Stimulated activated naive CD8-positive, alpha-beta T cell treated with anti-CD3 and anti-CD28 coated beads, Interleukin-15, Interleukin-2, amounts not matched to agents 100 U/mL and 50 U/mL, for 24 hours (primary cell): ENCODE results near the gene DDRGK1.
"Not testable (repeated sequence)": the region's sequence is repeated elsewhere in the genome, so short reads cannot be mapped to it uniquely, and the experiment has no call there.

Experiments used
- ATAC-seq: fragments of 150-1000 bp; cut with Tn5 transposase; one replicate; pipeline ENCODE4 v1.10.0; 2021
- DNase-seq: peaks from one replicate; pipeline ENCODE4 v3.0.0; 2021

Gene DDRGK1

GRCh38 chr20:3183896-3184612, 20.4 kb downstream of the DDRGK1 start:
- no peak for ATAC-seq
- no peak for DNase-seq

GRCh38 chr20:3182429-3182828, 22.1 kb downstream of the DDRGK1 start:
- DNase-seq, ATAC-seq: not testable (repeated sequence)

DNA sequence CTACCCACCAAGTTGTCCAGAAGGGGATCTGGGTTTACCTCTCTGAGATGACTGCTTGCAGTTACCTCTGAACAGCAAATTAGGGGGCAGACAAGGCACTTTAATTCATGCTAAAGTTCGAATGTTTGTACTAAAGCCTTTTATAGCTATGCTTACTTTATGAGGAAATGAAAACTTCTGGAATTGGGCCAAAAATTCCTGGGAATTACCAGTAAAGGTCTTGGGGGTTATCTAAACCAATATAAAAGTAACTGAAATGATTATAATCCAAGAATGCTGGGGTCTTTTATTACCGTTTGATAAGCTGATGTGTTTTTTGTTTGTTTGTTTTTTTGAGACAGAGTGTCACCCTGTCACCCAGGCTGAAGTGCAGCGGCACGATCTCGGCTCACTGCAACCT, 23.2 kb downstream of the DDRGK1 start:
- ATAC-seq: no peak
- DNase-seq: no peak

- no peak for ATAC-seq
- DNase-seq: no peak
Observed at GRCh38 chr20:3180319-3180718, 24.2 kb downstream of the DDRGK1 start.

- DNase-seq: no peak
- no peak for ATAC-seq
Observed at GRCh38 chr20:3177746-3178485, 26.6 kb downstream of the DDRGK1 start.

DNA sequence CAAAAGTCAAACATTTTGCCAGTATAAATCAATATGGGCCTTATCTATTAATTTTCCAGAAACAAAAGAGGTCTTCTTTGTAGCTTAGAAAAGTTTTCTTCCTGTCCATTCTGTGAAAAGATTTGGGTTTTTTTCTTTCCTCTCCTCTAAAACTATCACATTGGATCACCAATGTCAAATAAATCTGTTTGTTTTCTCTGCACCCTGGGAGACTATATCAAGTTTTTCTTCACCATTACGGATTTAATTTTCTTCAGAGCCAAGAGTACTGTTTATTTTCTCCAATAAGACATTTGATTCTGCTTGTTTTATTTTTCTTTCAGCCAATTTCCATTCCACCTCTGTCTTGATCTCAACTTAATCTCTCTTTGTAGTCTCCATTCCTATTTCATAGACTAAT, 29.2 kb downstream of the DDRGK1 start:
- no peak for DNase-seq
- ATAC-seq: no peak

- DNase-seq (no peak), ATAC-seq (no peak)
Observed at GRCh38 chr20:3174442-3175261, 29.8 kb downstream of the DDRGK1 start.

GRCh38 chr20:3173610-3174441, 30.7 kb downstream of the DDRGK1 start:
- ATAC-seq: peak; percentile 94
- peak; percentile 97 for DNase-seq

- DNase-seq (peak; percentile 83), ATAC-seq (peak; percentile 75)
Observed at GRCh38 chr20:3172933-3173609, 31.4 kb downstream of the DDRGK1 start, which contains the start of gene LZTS3. Gene LZTS3, minus strand, starts transcription at chr20:3173549. Its CDS starts 6,386 bp downstream, at chr20:3167163.

GRCh38 chr20:3172126-3172932, 32.2 kb downstream of the DDRGK1 start:
- ATAC-seq: no peak
- DNase-seq: no peak

DNA sequence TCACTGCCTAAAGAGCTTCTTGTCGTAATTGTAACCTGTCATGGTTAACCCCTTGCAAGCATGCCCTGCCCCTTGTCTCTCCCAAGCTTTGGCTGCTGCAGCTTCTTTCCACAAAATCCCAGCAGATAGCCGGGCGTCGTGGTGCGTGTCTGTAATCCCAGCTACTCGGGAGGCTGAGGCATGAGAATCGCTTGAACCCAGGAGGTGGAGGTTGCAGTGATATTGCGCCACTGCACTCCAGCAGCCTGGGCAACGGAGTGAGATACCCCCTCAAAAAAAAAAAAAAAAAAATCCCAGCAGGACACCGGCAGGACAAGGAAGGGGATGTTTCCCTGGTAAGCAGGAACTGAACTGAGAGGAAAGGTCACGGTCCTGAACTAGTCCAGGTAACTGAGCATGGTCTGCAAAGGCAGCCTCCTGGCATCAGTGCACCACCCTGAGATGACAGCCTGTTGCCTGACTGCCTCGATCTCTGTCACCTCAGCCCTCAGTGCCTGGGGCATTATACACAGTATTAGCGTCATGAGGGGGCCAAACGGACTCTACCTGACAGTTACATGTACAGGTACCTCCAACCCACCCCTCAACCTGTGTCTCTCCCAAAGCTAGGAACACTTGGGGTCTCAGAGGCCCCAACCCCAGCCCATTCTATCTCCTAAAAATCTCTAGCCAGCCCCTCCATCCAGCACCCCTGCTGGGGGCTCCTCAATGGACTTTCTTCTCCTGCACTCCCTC, 32.9 kb downstream of the DDRGK1 start:
- ATAC-seq: no peak
- DNase-seq: no peak

GRCh38 chr20:3168829-3169590, 35.5 kb downstream of the DDRGK1 start:
- no peak for DNase-seq
- no peak for ATAC-seq

- DNase-seq (no peak), ATAC-seq (no peak)
Observed at GRCh38 chr20:3168079-3168828, 36.2 kb downstream of the DDRGK1 start.

- no peak for DNase-seq
- no peak for ATAC-seq
Observed at GRCh38 chr20:3167738-3168078, 36.8 kb downstream of the DDRGK1 start.

DNA sequence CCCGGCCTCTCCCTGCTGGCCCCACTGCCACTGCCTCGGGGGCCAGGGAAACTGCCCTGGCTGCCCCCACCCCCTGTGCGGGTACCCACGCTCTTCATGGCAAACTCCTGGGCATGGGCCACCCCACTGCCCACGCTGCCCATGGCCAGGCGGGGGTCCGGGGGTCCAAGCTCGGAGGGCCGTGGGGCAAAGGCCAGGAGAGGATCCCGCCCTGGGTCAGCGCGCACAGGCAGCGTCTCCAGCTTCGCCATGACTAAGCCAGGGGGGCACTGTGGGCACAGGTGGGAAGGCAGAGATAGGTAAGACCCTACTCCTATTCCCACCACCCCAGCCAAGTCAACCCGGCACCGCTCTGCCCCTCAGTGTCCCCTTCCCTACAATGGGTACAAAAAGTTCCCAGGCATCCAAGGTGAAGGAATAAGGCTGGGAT, 37.6 kb downstream of the DDRGK1 start:
- DNase-seq: no peak
- ATAC-seq: no peak

DNA sequence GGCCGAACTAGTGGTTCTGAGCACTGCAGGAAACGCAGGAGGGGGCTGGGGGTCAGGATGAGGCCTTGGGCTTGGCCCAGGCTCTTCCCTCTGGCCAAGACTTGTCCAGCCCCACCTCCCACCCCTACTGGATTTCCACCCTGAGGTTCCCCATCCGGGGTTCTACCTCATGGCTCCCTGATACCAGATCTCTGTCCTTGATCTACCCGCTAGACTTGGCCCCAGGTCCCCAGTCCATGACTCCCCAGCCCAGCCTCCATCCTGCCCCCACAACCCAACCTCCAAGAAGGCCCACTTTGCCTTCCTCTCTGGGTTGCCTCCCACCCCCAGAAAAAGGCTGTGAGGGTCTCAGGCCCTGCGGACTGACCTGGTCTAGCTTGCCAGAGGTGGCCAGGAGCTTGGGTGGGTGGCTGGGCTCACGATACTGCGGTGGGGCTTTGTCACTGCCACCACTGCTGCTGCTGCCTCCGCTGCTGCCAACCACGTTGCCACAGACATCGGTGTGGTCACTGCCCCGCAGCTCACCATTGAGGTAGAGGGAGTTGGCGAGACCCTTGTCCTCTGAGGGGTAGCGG, 38.1 kb downstream of the DDRGK1 start:
- no peak for ATAC-seq
- no peak for DNase-seq

- no peak for DNase-seq
- no peak for ATAC-seq
Observed at GRCh38 chr20:3165473-3166337, 38.8 kb downstream of the DDRGK1 start.
